Activated CD8-positive, alpha-beta memory T cell treated with anti-CD3 and anti-CD28 coated beads, Interleukin-2, amount 50 U/mL, for 1 hour (primary cell): ENCODE measurements around the gene EPB41.
"Not testable (repeated sequence)": the region's sequence is repeated elsewhere in the genome, so short reads cannot be mapped to it uniquely, and the experiment has no call there.

Experiments
- DNase-seq: peaks from one replicate; pipeline ENCODE4 v3.0.0-alpha.2; 2020; ENCODE audit errors: extremely low read depth

The EPB41 gene

GRCh38 chr1:29050166-29050565 lies 135.8 kb downstream of the EPB41 start:
- no peak for DNase-seq

GRCh38 chr1:29052100-29052499 lies 137.7 kb downstream of the EPB41 start:
- no peak for DNase-seq

GRCh38 chr1:29052941-29053340 lies 138.6 kb downstream of the EPB41 start:
- DNase-seq, result no peak

GRCh38 chr1:29055160-29055559 lies 140.8 kb downstream of the EPB41 start:
- no peak for DNase-seq

- DNase-seq, result no peak
Measured at GRCh38 chr1:29056256-29056655, 141.9 kb downstream of the EPB41 start.

- DNase-seq, result no peak
Measured at GRCh38 chr1:29057700-29058099, 143.3 kb downstream of the EPB41 start.

GRCh38 chr1:29062157-29062942 lies 148.0 kb downstream of the EPB41 start:
- DNase-seq, result no peak

- no peak for DNase-seq
Measured at GRCh38 chr1:29064064-29064463, 149.7 kb downstream of the EPB41 start.

GRCh38 chr1:29077155-29077554 lies 162.8 kb downstream of the EPB41 start:
- DNase-seq, result no peak

- DNase-seq, result not testable (repeated sequence)
Measured at GRCh38 chr1:29079916-29080629, 165.7 kb downstream of the EPB41 start.

GRCh38 chr1:29081201-29081600 lies 166.8 kb downstream of the EPB41 start:
- DNase-seq, result no peak

- no peak for DNase-seq
Measured at GRCh38 chr1:29082519-29082918, 168.2 kb downstream of the EPB41 start.

GRCh38 chr1:29083317-29084195 lies 169.2 kb downstream of the EPB41 start:
- DNase-seq, result no peak

GRCh38 chr1:29084196-29084521 lies 169.8 kb downstream of the EPB41 start:
- DNase-seq, result no peak

- no peak for DNase-seq
Measured at GRCh38 chr1:29090937-29091618, 176.7 kb downstream of the EPB41 start.

GRCh38 chr1:29092704-29093103 lies 178.3 kb downstream of the EPB41 start:
- DNase-seq, result not testable (repeated sequence)

- no peak for DNase-seq
Measured at GRCh38 chr1:29094433-29094832, 180.1 kb downstream of the EPB41 start.

- no peak for DNase-seq
Measured at GRCh38 chr1:29094954-29095353, 180.6 kb downstream of the EPB41 start.

GRCh38 chr1:29096231-29096886 lies 182.0 kb downstream of the EPB41 start:
- no peak for DNase-seq

GRCh38 chr1:29099286-29099685 lies 184.9 kb downstream of the EPB41 start:
- no peak for DNase-seq

GRCh38 chr1:29100487-29100886 lies 186.1 kb downstream of the EPB41 start:
- no peak for DNase-seq
